ENCODE results near the gene BNIPL.

BNIPL gene

GRCh38 chr1:151085953-151086559, 49.7 kb downstream of the BNIPL start:
- H3K27ac ChIP-seq (ENCODE audit: low read depth, low read length), result no peak overlapping the region
- H3K9ac ChIP-seq (ENCODE audit: low read length), result no peak overlapping the region
- H3K9me3 ChIP-seq (ENCODE audit: insufficient read depth, low read length), result no peaks in the 10 kb centered on the region
- no peaks in the 10 kb centered on the region for H3F3A ChIP-seq (ENCODE audit: insufficient read depth)
- no peaks in the 10 kb centered on the region for H3K36me3 ChIP-seq (ENCODE audit: low read length)
- H2AFZ ChIP-seq (ENCODE audit: low read depth, low read length, severe bottlenecking), result no peak overlapping the region
- no peaks in the 10 kb centered on the region for H4K20me1 ChIP-seq (ENCODE audit: low read depth, low read length)
- H3K79me2 ChIP-seq (ENCODE audit: insufficient read depth, low read length), result no peaks in the 10 kb centered on the region
- H3K9me2 ChIP-seq (replicated peaks; ENCODE audit: insufficient read depth, low read length), result no peaks in the 10 kb centered on the region
- H3K4me3 ChIP-seq (ENCODE audit: insufficient read depth, low read length, poor library complexity, severe bottlenecking), result no peak overlapping the region
- no peaks in the 10 kb centered on the region for H3K27me3 ChIP-seq (ENCODE audit: low read length)
- no peak for TF ChIP-seq CTCF (IDR thresholded peaks at IDR 0.05; ENCODE audit: insufficient read depth, low read length, poor library complexity, severe bottlenecking)
- H3K4me2 ChIP-seq (ENCODE audit: low read depth, low read length, poor library complexity, severe bottlenecking), result no peak overlapping the region

Data from SU-DHL-6 (cell line).